HG03045 (cell line): ENCODE results near the gene USP31.

Experiments
- ATAC-seq: cut with Tn5 transposase; IDR thresholded peaks from one replicate; pipeline ENCODE4 v1.9.1; 2021; ENCODE audit warnings: mild to moderate bottlenecking, moderate library complexity; ENCODE audit not compliant: unreplicated experiment

USP31 gene

GRCh38 chr16:23029733-23030420 lies 119.4 kb downstream of the USP31 start:
- ATAC-seq, result no peak

- ATAC-seq, result no peak
Measured at GRCh38 chr16:23027386-23027785, 121.9 kb downstream of the USP31 start.

- ATAC-seq, result no peak
Measured at GRCh38 chr16:23026784-23027362, 122.4 kb downstream of the USP31 start.

- ATAC-seq, result no peak
Measured at GRCh38 chr16:23025692-23026307, 123.5 kb downstream of the USP31 start.

GRCh38 chr16:23024044-23024443 lies 125.2 kb downstream of the USP31 start:
- no peak for ATAC-seq

- no peak for ATAC-seq
Measured at GRCh38 chr16:23020084-23020483, 129.2 kb downstream of the USP31 start.

- no peak for ATAC-seq
Measured at GRCh38 chr16:23016368-23016767, 132.9 kb downstream of the USP31 start.

- no peak for ATAC-seq
Measured at GRCh38 chr16:23015580-23015979, 133.7 kb downstream of the USP31 start.

- no peak for ATAC-seq
Measured at GRCh38 chr16:23014592-23014991, 134.7 kb downstream of the USP31 start.
